ENCODE measurements around the gene KRT32. TPM values are rescaled to one million over a fixed set of nuclear protein-coding genes. Genes with fewer than 3 reads are reported as not detected.

Gene KRT32
- total RNA-seq, 1 experiment from 2014 or later = 0.42 TPM

DNA sequence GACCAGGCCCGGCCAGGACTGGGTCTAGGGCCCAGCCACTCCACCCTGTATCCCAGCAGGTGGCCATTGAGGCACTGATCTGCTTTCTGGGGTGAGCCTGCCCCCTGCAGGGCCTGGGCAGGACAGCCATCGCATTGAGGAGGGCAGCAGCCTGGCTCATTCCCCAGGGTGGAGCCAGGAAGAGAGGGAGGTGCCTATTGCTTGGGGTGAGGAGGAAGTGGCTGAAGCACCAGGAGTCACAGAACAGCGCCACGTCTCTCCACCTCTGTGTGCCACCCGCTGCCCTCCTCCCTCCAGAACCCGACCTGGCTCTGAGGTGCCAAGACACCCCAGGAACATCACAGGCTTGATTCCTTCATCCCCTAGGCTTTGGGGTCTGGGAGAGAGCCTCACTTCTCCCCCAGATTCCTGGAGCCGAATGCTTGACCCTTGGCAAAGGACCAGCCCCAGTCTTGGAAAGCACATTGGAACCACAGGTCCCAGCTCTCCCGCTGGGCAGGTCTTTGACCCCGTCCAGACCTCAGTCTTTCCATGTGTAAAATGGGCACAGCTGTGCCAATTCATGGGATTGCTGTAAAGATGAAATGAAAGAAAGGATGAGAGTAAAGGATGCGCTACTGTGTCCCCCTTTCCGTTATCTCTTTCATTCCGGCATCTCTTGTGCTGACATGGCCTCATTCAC lies 29.8 kb upstream of the KRT32 start (continued):
- TF ChIP-seq, protein P1, sequence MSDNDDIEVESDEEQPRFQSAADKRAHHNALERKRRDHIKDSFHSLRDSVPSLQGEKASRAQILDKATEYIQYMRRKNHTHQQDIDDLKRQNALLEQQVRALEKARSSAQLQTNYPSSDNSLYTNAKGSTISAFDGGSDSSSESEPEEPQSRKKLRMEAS (IDR thresholded peaks at IDR 0.05) = peak; percentile 66; the same call in 1 of the 2 replicates
- TF ChIP-seq SRF (IDR thresholded peaks at IDR 0.05; ENCODE audit: low read depth) (no peak), SP1 (IDR thresholded peaks at IDR 0.05; ENCODE audit: low read depth) (peak; percentile 56), EGR1 (IDR thresholded peaks at IDR 0.05; ENCODE audit: low read depth) (no peak), JUND (IDR thresholded peaks at IDR 0.05) (no peak)

DNA sequence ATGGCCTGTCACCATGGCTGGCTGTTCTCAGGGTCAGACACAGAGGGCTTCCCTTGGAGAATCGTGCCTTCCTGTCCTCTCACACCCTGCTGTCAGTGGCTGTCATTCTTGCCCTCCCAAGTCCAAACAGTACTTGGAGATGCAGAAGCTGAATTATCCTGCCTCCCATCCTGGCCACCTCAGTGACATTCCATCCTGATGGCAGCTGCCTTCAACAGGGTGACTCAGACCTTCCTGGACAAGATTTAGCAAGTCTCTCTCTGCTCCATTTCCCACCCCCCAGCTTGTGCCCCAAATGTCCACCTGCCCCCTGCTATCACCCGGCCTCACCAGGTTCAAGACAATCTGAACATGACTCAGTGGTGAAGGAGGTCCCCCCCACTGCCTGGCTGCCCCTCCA lies 27.3 kb upstream of the KRT32 start:
- BruUV-seq (replicated peaks) = no TSS peak
- Histone ChIP-seq H3K4me3 (replicated peaks in 1 of 2; ENCODE audit: low read depth in 1 of 2, low read length in 2 of 2) (no peak overlapping the region), H3K36me3 (ENCODE audit: control insufficient read depth in 1 of 2, insufficient read depth in 2 of 2, low read length in 2 of 2) (no peaks in the 10 kb centered on the region), H3K9me2 (ENCODE audit: insufficient read depth) (no peaks in the 10 kb centered on the region), H2AFZ (ENCODE audit: low read depth, low read length, poor library complexity, severe bottlenecking) (no peak overlapping the region), H3K9me3 (ENCODE audit: control insufficient read depth in 1 of 2, insufficient read depth in 1 of 2, low read depth in 1 of 2, low read length in 2 of 2) (no peaks in the 10 kb centered on the region), H4K20me1 (ENCODE audit: insufficient read depth) (no peaks in the 10 kb centered on the region), H3K79me2 (ENCODE audit: insufficient read depth, low read length) (no peaks in the 10 kb centered on the region), H3K4me2 (ENCODE audit: low read length) (peak overlapping the region; percentile 56), H3K27me3 (ENCODE audit: insufficient read depth, low read length) (no peaks in the 10 kb centered on the region), H3K9ac (ENCODE audit: low read length) (peak overlapping the region; percentile 40), H3K27ac (ENCODE audit: low read depth, low read length) (peak overlapping the region; percentile 28), H3K4me1 (ENCODE audit: control insufficient read depth in 1 of 2, insufficient read depth in 2 of 2, low read length in 2 of 2) (peaks cover 23 to 71% of the 10 kb centered on the region in 2 experiments)
- DNase-seq (ENCODE audit: low read depth, low spot score) = no peak
- CTCF ChIA-PET = interaction anchor here (0.8 to 4.7 kb wide), 12 partner anchors 27 to 879 kb away, joined by 3 to 23 read pairs (median 6); no protein-coding TSS in a partner anchor
- RAD21 ChIA-PET (ENCODE audit: low non-redundant PET in 1 of 2, low total read pairs in 2 of 2, uncharacterized antibody in 2 of 2, unreplicated experiment in 2 of 2) = interaction anchor here in 1 of 2 experiments (1.1 to 2.5 kb wide), 3 partner anchors 54 to 163 kb away, joined by 3 to 5 read pairs (median 3); no protein-coding TSS in a partner anchor
- peak; percentile 32 for TF ChIP-seq YY1 (IDR thresholded peaks at IDR 0.05; ENCODE audit: extremely low read depth, insufficient replicate concordance, low read depth, low read length)
- TF ChIP-seq SP1 (IDR thresholded peaks at IDR 0.05; ENCODE audit: low read depth) = peak; percentile 64
- TF ChIP-seq SIN3A (IDR thresholded peaks at IDR 0.05; ENCODE audit: low read depth) = no peak
- TF ChIP-seq POLR2A (IDR thresholded peaks at IDR 0.05; ENCODE audit: borderline replicate concordance, extremely low read depth, insufficient read depth, insufficient read length) = no peak
- TF ChIP-seq, protein P2, sequence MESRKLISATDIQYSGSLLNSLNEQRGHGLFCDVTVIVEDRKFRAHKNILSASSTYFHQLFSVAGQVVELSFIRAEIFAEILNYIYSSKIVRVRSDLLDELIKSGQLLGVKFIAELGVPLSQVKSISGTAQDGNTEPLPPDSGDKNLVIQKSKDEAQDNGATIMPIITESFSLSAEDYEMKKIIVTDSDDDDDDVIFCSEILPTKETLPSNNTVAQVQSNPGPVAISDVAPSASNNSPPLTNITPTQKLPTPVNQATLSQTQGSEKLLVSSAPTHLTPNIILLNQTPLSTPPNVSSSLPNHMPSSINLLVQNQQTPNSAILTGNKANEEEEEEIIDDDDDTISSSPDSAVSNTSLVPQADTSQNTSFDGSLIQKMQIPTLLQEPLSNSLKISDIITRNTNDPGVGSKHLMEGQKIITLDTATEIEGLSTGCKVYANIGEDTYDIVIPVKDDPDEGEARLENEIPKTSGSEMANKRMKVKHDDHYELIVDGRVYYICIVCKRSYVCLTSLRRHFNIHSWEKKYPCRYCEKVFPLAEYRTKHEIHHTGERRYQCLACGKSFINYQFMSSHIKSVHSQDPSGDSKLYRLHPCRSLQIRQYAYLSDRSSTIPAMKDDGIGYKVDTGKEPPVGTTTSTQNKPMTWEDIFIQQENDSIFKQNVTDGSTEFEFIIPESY (IDR thresholded peaks at IDR 0.05; ENCODE audit: extremely low read depth, insufficient replicate concordance, low read length) = no peak
- peak; percentile 59; the same call in 1 of the 2 replicates for TF ChIP-seq CBX3 (IDR thresholded peaks at IDR 0.05; ENCODE audit: low read depth)
- TF ChIP-seq, protein P3, sequence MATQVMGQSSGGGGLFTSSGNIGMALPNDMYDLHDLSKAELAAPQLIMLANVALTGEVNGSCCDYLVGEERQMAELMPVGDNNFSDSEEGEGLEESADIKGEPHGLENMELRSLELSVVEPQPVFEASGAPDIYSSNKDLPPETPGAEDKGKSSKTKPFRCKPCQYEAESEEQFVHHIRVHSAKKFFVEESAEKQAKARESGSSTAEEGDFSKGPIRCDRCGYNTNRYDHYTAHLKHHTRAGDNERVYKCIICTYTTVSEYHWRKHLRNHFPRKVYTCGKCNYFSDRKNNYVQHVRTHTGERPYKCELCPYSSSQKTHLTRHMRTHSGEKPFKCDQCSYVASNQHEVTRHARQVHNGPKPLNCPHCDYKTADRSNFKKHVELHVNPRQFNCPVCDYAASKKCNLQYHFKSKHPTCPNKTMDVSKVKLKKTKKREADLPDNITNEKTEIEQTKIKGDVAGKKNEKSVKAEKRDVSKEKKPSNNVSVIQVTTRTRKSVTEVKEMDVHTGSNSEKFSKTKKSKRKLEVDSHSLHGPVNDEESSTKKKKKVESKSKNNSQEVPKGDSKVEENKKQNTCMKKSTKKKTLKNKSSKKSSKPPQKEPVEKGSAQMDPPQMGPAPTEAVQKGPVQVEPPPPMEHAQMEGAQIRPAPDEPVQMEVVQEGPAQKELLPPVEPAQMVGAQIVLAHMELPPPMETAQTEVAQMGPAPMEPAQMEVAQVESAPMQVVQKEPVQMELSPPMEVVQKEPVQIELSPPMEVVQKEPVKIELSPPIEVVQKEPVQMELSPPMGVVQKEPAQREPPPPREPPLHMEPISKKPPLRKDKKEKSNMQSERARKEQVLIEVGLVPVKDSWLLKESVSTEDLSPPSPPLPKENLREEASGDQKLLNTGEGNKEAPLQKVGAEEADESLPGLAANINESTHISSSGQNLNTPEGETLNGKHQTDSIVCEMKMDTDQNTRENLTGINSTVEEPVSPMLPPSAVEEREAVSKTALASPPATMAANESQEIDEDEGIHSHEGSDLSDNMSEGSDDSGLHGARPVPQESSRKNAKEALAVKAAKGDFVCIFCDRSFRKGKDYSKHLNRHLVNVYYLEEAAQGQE (IDR thresholded peaks at IDR 0.05; ENCODE audit: low read depth) = no peak
- no peak for TF ChIP-seq POLR2AphosphoS5 (IDR thresholded peaks at IDR 0.05; ENCODE audit: low read depth, low read length)
- TF ChIP-seq FOSL1 (IDR thresholded peaks at IDR 0.05; ENCODE audit: low read depth) = no peak; the same call in none of the 2 replicates
- intact Hi-C loops (cut with micrococcal nuclease) = loop anchor here (10.0 kb wide), 1 partner anchor 80 kb away; no protein-coding TSS in a partner anchor
- POLR2A ChIA-PET = interaction anchor here (1.0 to 1.2 kb wide), 2 partner anchors 27 to 90 kb away, joined by 4 read pairs; no protein-coding TSS in a partner anchor
- ATAC-seq = peak; percentile 21; the same call in 1 of the 2 replicates
